Stimulated activated CD8-positive, alpha-beta memory T cell treated with anti-CD3 and anti-CD28 coated beads, Interleukin-15, amount 100 ng/mL, for 48 hours (primary cell): ENCODE results near the gene NTF4.
"Not testable (repeated sequence)": the region's sequence is repeated elsewhere in the genome, so short reads cannot be mapped to it uniquely, and the experiment has no call there.

Experiments used
- DNase-seq, 2 donors: peaks; one replicate each; pipeline ENCODE4 v3.0.0-alpha.2; 2020; ENCODE audit warnings: low read depth in 2 of 2

NTF4 gene

GRCh38 chr19:49056902-49057596, 7.6 kb downstream of the NTF4 start:
- DNase-seq: not testable (repeated sequence)

DNA sequence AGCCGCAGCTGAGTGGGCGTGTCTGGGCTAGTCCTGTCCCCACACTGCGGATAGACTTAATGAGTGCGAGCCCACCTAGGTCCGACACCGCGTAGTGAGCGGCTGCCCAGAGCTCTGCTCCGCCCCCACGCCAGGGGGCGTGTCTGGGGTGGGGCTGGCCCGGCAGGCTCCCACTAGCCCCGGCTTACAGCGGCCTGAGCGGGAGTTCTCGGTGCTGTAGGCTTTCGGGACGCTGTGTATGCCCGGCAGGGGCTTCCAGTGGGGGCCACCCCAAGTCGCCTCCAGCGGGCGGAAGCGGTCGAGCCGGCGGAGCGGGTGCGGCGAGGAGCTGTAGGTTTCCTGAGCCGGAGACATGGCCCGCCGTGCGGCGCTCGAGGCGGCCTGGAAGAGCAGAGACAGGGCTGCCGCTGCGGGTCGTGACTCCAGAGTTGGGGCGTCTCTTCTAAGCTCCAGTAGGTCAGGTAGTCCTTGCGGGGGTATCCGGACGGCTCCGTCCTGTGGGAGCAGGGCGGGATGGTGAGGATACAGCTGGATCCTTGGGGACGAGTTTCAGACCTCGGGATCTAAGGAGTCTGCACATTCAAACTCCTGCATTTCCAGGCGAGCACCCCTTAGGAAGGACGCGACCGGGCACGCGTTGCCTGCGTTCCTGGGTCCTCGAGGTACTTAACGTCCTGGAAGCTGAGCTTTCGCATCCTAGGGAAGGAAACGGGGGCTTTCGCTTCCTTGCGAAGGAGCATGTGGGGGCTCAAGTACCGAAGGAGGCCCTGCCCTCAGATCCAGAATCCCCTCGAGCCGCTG, 8.3 kb downstream of the NTF4 start:
- DNase-seq: peak; percentile 34 to 48

GRCh38 chr19:49050376-49051033, 14.1 kb downstream of the NTF4 start:
- not testable (repeated sequence) for DNase-seq

DNA sequence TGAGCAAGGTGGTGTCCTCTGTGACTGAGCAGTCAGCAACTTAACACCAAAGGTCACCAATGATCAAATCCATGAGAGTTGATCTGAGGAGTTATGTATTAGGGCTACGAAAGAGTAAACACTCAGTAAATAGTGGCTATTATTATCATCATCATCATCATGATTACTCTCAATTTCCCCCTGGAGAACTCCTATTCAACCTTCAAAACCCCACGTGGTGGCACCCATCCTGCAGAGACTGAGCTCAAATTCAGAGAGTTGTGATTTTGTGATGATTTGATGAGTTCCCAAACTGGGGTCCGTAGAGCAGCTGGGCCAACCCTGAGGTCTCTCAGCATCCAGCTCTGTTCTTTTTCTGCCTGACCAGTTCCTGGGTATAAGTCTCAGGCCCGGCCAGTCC, 14.8 kb downstream of the NTF4 start:
- not testable (repeated sequence) for DNase-seq

DNA sequence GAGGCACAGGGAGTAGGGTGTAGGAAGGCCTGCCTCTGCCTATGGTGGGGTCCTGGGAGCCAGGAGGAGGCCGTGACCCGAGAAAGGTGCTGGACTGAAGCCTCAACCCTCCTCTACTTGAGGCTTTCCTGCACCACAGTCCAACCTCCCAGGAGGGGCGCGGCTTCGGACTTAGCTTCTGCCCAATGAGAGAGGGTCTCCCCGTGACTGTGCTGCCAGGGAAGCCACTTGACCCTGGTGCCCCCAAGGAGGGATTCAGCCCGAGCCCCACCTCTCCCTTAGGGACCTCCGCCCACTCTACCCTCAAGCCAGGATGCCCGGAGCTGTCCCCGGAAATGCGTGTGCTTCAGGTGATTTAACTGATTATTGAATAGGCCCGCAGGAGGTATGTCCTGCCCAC, 15.6 kb downstream of the NTF4 start, which contains the start of gene CGB8:
TSS of gene CGB8 (minus strand) at position 101 of the 400 bp plus-strand sequence. CDS start 372 bp downstream, outside the sequence.
- DNase-seq: not testable (repeated sequence)

DNA sequence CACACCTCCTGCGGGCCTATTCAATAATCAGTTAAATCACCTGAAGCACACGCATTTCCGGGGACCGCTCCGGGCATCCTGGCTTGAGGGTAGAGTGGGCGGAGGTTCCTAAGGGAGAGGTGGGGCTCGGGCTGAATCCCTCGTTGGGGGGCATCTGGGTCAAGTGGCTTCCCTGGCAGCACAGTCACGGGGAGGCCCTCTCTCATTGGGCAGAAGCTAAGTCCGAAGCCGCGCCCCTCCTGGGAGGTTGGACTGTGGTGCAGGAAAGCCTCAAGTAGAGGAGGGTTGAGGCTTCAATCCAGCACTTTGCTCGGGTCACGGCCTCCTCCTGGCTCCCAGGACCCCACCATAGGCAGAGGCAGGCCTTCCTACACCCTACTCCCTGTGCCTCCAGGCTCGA, 21.1 kb downstream of the NTF4 start, which contains the start of gene CGB5:
TSS of gene CGB5 (plus strand) at position 301 of the 400 bp plus-strand sequence. CDS start 362 bp downstream, outside the sequence.
- DNase-seq: not testable (repeated sequence)

DNA sequence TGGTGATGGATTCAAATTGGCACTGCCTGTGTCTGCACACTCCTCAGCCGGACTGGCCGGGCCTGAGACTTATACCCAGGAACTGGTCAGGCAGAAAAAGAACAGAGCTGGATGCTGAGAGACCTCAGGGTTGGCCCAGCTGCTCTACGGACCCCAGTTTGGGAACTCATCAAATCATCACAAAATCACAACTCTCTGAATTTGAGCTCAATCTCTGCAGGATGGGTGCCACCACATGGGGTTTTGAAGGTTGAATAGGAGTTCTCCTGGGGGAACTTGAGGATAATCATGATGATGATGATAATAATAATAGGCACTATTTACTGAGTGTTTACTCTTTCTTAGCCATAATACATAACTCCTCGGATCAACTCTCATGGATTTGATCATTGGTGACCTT, 22.0 kb downstream of the NTF4 start:
- not testable (repeated sequence) for DNase-seq

DNA sequence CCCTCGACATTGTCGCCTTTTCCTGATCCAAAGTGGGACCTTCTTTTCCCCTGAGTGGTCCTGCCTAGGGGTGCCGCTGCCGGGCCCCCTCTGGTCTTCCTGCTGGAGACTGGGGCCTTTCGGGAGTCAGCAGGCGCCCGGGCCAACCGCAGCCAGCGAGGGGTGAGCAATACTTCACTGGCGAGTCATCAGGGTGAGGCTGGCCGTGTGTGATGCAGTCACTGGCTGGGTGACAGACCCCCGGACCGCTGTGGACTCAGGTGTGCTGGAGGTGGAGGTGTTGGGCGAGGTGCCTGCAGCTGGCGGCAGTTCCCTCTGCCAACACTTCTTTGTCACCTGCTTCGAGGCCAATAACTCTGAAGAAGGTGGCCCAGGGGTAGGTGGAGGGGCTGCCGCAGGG, 22.4 kb downstream of the NTF4 start:
- DNase-seq: no peak

- DNase-seq: not testable (repeated sequence)
These were observed 24.9 kb downstream of the NTF4 start for GRCh38 chr19:49039736-49040135.

GRCh38 chr19:49038557-49039276, 25.9 kb downstream of the NTF4 start:
- not testable (repeated sequence) for DNase-seq

DNA sequence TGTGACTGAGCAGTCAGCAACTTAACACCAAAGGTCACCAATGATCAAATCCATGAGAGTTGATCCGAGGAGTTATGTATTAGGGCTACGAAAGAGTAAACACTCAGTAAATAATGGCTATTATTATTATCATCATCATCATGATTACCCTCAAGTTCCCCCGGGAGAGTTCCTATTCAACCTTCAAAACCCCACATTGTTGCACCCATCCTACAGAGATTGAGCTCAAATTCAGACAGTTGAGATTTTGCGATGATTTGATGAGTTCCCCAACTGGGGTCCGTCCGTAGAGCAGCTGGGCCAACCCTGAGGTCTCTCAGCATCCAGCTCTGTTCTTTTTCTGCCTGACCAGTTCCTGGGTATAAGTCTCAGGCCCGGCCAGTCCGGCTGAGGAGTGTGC, 26.5 kb downstream of the NTF4 start:
- not testable (repeated sequence) for DNase-seq

GRCh38 chr19:49036815-49037214, 27.8 kb downstream of the NTF4 start, which contains the start of gene CGB1:
CGB1 (minus strand) TSS chr19:49036895; CDS start chr19:49036711, 184 bp downstream.
- DNase-seq: peak in 1 of 2 donors; percentile 51

DNA sequence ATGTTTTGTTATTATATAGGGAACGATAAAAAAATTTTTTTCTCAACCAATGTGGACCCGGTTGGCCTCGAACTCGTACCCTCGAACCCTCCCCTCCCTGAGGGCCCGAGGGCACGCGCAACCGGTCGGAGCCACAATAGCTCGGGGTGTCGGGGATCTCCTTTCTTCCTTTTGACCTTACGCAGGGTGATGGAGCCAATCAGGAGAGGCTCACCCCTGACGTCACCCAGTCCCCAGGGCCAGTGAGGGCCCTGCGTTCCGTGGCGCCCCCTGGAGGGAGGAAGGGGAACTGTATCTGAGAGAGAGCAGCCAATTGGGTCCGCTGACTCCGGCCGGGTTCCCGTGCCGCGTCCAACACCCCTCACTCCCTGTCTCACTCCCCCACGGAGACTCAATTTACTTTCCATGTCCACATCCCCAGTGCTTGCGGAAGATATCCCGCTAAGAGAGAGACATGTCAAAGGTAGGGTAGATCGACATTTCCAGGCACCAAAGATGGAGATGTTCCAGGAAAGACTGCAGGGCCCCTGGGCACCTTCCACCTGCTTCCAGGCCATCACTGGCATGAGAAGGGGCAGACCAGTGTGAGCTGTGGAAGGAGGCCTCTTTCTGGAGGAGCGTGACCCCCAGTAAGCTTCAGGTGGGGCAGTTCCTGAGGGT, 32.8 kb downstream of the NTF4 start, which contains the start of gene CGB2:
TSS of gene CGB2 (plus strand) at position 249 of the 660 bp plus-strand sequence. CDS start at position 455, 206 bp downstream.
- DNase-seq: peak; percentile 74 to 77

GRCh38 chr19:49030323-49030722, 34.3 kb downstream of the NTF4 start:
- not testable (repeated sequence) for DNase-seq

GRCh38 chr19:49029749-49030148, 34.9 kb downstream of the NTF4 start:
- not testable (repeated sequence) for DNase-seq

- DNase-seq: not testable (repeated sequence)
These were observed 35.9 kb downstream of the NTF4 start for GRCh38 chr19:49028686-49029085.

DNA sequence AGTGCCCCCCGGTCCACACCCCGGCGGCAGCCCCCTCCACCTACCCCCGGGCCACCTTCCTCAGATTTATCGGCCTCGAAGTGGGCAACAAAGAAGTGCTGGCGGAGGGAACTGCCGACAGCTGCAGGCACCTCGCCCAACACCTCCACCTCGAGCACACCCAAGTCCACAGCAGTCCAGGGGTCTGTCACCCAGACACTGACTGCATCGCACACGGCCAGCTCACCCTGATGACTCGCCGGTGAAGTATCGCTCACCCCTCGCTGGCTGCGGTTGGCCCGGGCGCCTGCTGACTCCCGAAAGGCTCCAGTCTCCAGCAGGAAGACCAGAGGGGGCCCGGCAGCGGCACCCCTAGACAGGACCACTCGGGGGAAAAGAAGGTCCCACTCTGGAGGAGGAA, 39.0 kb downstream of the NTF4 start:
- DNase-seq: not testable (repeated sequence)

DNA sequence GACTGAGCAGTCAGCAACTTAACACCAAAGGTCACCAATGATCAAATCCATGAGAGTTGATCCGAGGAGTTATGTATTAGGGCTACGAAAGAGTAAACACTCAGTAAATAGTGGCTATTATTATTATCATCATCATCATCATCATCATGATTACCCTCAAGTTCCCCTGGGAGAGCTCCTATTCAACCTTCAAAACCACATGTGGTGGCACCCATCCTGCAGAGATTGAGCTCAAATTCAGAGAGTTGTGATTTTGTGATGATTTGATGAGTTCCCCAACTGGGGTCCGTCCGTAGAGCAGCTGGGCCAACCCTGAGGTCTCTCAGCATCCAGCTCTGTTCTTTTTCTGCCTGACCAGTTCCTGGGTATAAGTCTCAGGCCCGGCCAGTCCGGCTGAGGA, 39.5 kb downstream of the NTF4 start:
- not testable (repeated sequence) for DNase-seq

GRCh38 chr19:49024233-49024632, 40.4 kb downstream of the NTF4 start, which contains the start of gene CGB3:
CGB3 (minus strand) TSS chr19:49024333; CDS start chr19:49023971, 362 bp downstream.
- not testable (repeated sequence) for DNase-seq

- no peak for DNase-seq
These were observed 42.5 kb downstream of the NTF4 start for GRCh38 chr19:49022116-49022515.
